Colonic mucosa (tissue), 4 donors: Measurements from ENCODE around the gene PHLDB2. TPM values are rescaled to one million over a fixed set of nuclear protein-coding genes. Genes with fewer than 3 reads are reported as not detected.

Experiments used
- DNase-seq: peaks from one replicate; pipeline ENCODE4 v3.0.0-alpha.2; 2020
- H3K27ac ChIP-seq: fragments of 200-600 bp; one replicate; pipeline ENCODE4 v1.8.0; 2021
- H3K27me3 ChIP-seq: fragments of 200-600 bp; one replicate; pipeline ENCODE4 v1.8.0; 2021
- H3K36me3 ChIP-seq: fragments of 200-600 bp; one replicate; pipeline ENCODE4 v1.8.0; 2021
- H3K4me1 ChIP-seq: fragments of 200-600 bp; one replicate; pipeline ENCODE4 v1.8.0; 2021; ENCODE audit warnings: mild to moderate bottlenecking
- H3K4me3 ChIP-seq: fragments of 200-600 bp; one replicate; pipeline ENCODE4 v1.8.0; 2021
- H3K9ac ChIP-seq, 2 donors: one replicate each; pipeline ENCODE4 v1.7.0; 2013; ENCODE audit warnings: control low read depth in 2 of 2, low read depth in 2 of 2, low read length in 2 of 2
- H3K9me3 ChIP-seq: fragments of 200-600 bp; one replicate; pipeline ENCODE4 v1.8.0; 2021
- intact Hi-C: fragments of 100-400 bp; cut with DNase I; formaldehyde crosslinking; loops from one replicate; pipeline ENCODE4 v1.14.1; 2022
- total RNA-seq, 2 donors: library from RNA; stranded (reverse); fragmentation: NEBNext Ultra II Directional in 1 of 2; extraction: Animal tissue kit (Norgen Biotek cat#: 25700) in 1 of 2; gene quantifications; one replicate each; pipeline ENCODE4 v1.2.1, GENCODE V29; 2021
- TF ChIP-seq, protein P1 (sequence below): fragments of 200-600 bp; IDR thresholded peaks from one replicate; pipeline ENCODE4 v1.8.0; 2022; ENCODE audit warnings: antibody characterized with exemption, mild to moderate bottlenecking
- donor health status: healthy.
- donor health status: DM: no; HTN: no; CAD: no.
- donor health status: DM: no; HTN: no; CAD: no.

PHLDB2 gene
- total RNA-seq: 10 to 100 TPM in 1 of 2 donors, 1 to 10 TPM in 1; 3.1 to 33.4 TPM

GRCh38 chr3:111859061-111859973 is at the start of gene PHLDB2:
PHLDB2 (plus strand) TSS chr3:111859265; CDS start chr3:111884078, 24,813 bp downstream.
- peak within 1 kb of the TSS; percentile 50 for H3K4me3 ChIP-seq
- intact Hi-C loops: no loop called here
- TF ChIP-seq, protein P1, sequence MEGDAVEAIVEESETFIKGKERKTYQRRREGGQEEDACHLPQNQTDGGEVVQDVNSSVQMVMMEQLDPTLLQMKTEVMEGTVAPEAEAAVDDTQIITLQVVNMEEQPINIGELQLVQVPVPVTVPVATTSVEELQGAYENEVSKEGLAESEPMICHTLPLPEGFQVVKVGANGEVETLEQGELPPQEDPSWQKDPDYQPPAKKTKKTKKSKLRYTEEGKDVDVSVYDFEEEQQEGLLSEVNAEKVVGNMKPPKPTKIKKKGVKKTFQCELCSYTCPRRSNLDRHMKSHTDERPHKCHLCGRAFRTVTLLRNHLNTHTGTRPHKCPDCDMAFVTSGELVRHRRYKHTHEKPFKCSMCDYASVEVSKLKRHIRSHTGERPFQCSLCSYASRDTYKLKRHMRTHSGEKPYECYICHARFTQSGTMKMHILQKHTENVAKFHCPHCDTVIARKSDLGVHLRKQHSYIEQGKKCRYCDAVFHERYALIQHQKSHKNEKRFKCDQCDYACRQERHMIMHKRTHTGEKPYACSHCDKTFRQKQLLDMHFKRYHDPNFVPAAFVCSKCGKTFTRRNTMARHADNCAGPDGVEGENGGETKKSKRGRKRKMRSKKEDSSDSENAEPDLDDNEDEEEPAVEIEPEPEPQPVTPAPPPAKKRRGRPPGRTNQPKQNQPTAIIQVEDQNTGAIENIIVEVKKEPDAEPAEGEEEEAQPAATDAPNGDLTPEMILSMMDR: no peak

GRCh38 chr3:111810909-111811308 is 48.2 kb upstream of the PHLDB2 start:
- H3K27ac ChIP-seq: no peak overlapping the region

More at GRCh38 chr3:111859061-111859973, at the start of gene PHLDB2:
- no peaks in the 10 kb centered on the region for H3K36me3 ChIP-seq
- peak within 1 kb of the TSS; percentile 83 for H3K27ac ChIP-seq
- DNase-seq: peak; percentile 56
- H3K27me3 ChIP-seq: no peaks in the 10 kb centered on the region
- no peaks in the 10 kb centered on the region for H3K4me1 ChIP-seq
- H3K9me3 ChIP-seq: no peaks in the 10 kb centered on the region
- peak within 1 kb of the TSS; percentile 67 to 90 for H3K9ac ChIP-seq

GRCh38 chr3:111811811-111812210 is 47.3 kb upstream of the PHLDB2 start:
- Histone ChIP-seq H3K27me3 (no peaks in the 10 kb centered on the region), H3K4me3 (no peak overlapping the region), H3K9ac (no peak overlapping the region), H3K9me3 (no peaks in the 10 kb centered on the region), H3K27ac (no peak overlapping the region), H3K36me3 (no peaks in the 10 kb centered on the region), H3K4me1 (no peaks in the 10 kb centered on the region)
- intact Hi-C loops: no loop called here
- TF ChIP-seq, protein P1: no peak
- DNase-seq: no peak

More at GRCh38 chr3:111810909-111811308, 48.2 kb upstream of the PHLDB2 start:
- no peak overlapping the region for H3K9ac ChIP-seq
- H3K9me3 ChIP-seq: no peaks in the 10 kb centered on the region
- DNase-seq: no peak
- no peak overlapping the region for H3K4me3 ChIP-seq
- intact Hi-C loops: no loop called here
- H3K36me3 ChIP-seq: no peaks in the 10 kb centered on the region
- TF ChIP-seq, protein P1: no peak
- H3K27me3 ChIP-seq: no peaks in the 10 kb centered on the region
- no peaks in the 10 kb centered on the region for H3K4me1 ChIP-seq

DNA sequence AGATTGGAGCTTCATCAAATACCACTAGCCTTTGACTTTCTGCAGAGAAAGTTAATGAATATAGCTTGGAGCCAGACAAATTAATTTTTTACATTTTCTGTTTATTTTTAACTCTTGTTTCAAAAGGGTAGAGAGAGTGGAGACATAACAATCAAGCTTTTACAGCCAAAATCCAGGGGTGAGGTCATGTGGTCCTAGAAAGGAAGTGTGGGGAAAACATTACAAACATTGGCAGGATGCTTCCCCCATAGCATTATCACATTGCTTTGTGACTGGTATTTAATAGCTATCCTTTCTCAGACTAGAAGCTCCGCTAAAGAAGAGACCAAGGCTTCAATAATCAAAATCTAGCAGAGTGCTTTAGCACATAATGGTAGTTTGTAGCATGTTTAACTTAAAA is 46.4 kb upstream of the PHLDB2 start:
- no peak overlapping the region for H3K4me3 ChIP-seq
- H3K27ac ChIP-seq: no peak overlapping the region
- H3K36me3 ChIP-seq: no peaks in the 10 kb centered on the region
- TF ChIP-seq, protein P1: no peak
- no peaks in the 10 kb centered on the region for H3K27me3 ChIP-seq
- no peak overlapping the region for H3K9ac ChIP-seq
- DNase-seq: no peak
- no peaks in the 10 kb centered on the region for H3K9me3 ChIP-seq
- intact Hi-C loops: no loop called here
- no peaks in the 10 kb centered on the region for H3K4me1 ChIP-seq

- no peak for DNase-seq
- TF ChIP-seq, protein P1: no peak
- no peak overlapping the region for H3K27ac ChIP-seq
- intact Hi-C loops: no loop called here
- H3K9me3 ChIP-seq: no peaks in the 10 kb centered on the region
- H3K36me3 ChIP-seq: no peaks in the 10 kb centered on the region
- H3K4me3 ChIP-seq: no peak overlapping the region
- no peaks in the 10 kb centered on the region for H3K27me3 ChIP-seq
- no peaks in the 10 kb centered on the region for H3K4me1 ChIP-seq
- H3K9ac ChIP-seq: no peak overlapping the region
Observed at GRCh38 chr3:111813441-111813840, 45.6 kb upstream of the PHLDB2 start.
